ENCODE measurements around the gene TRIM49D1. TPM values are rescaled to one million over a fixed set of nuclear protein-coding genes. Genes with fewer than 3 reads are reported as not detected.
"Not testable (repeated sequence)": the region's sequence is repeated elsewhere in the genome, so short reads cannot be mapped to it uniquely, and the experiment has no call there.

TRIM49D1 gene
- polyA plus RNA-seq, 3 donors, result not detected

GRCh38 chr11:89865223-89865622 is 56.8 kb downstream of the TRIM49D1 start:
- H3K36me3 Mint-ChIP-seq; H3K27ac ChIP-seq (ENCODE audit: low read depth in 1 of 2, low read length in 2 of 2); H4K20me1 ChIP-seq (ENCODE audit: insufficient read depth, low read length); H3K9me3 ChIP-seq (replicated peaks in 1 of 2; ENCODE audit: control insufficient read depth in 1 of 2, insufficient read depth in 1 of 2, low read length in 2 of 2); H3K27me3 ChIP-seq (ENCODE audit: control insufficient read depth in 2 of 2, insufficient read depth in 2 of 2, low read length in 2 of 2); H3K9me3 Mint-ChIP-seq; H3K36me3 ChIP-seq (replicated peaks in 1 of 2; ENCODE audit: control insufficient read depth in 1 of 2, insufficient read depth in 2 of 2, low read length in 2 of 2); H3K27me3 Mint-ChIP-seq (ENCODE audit: low read depth in 3 of 3); H2AFZ ChIP-seq (ENCODE audit: insufficient read depth, low read depth, low read length, poor library complexity, severe bottlenecking); H3K4me3 Mint-ChIP-seq; H3K4me1 Mint-ChIP-seq; DNase-seq; H3K4me1 ChIP-seq (ENCODE audit: control insufficient read depth in 1 of 2, insufficient read depth in 2 of 2, low read length in 2 of 2); H3K79me2 ChIP-seq (ENCODE audit: insufficient read depth, low read length); intact Hi-C loops (cut with micrococcal nuclease); H3K9ac ChIP-seq (ENCODE audit: insufficient read depth, low read length, poor library complexity, severe bottlenecking); H3K4me3 ChIP-seq (replicated peaks in 1 of 3; ENCODE audit: low read depth in 2 of 3, low read length in 3 of 3); H3K4me2 ChIP-seq (replicated peaks; ENCODE audit: extremely low read depth, low read length, poor library complexity, severe bottlenecking); H3K27ac Mint-ChIP-seq: not testable (repeated sequence)
- WGBS (ENCODE audit: insufficient coverage), result no CpG with 5 or more reads among the region's 35 CpGs

GRCh38 chr11:89863906-89864704 is 57.9 kb downstream of the TRIM49D1 start:
- intact Hi-C loops (cut with micrococcal nuclease); H3K9me3 ChIP-seq (replicated peaks in 1 of 2; ENCODE audit: control insufficient read depth in 1 of 2, insufficient read depth in 1 of 2, low read length in 2 of 2); H3K27me3 ChIP-seq (ENCODE audit: control insufficient read depth in 2 of 2, insufficient read depth in 2 of 2, low read length in 2 of 2); H3K27me3 Mint-ChIP-seq (ENCODE audit: low read depth in 3 of 3); H3K9ac ChIP-seq (ENCODE audit: insufficient read depth, low read length, poor library complexity, severe bottlenecking); H3K27ac Mint-ChIP-seq; H3K9me3 Mint-ChIP-seq; H3K36me3 ChIP-seq (replicated peaks in 1 of 2; ENCODE audit: control insufficient read depth in 1 of 2, insufficient read depth in 2 of 2, low read length in 2 of 2); H3K27ac ChIP-seq (ENCODE audit: low read depth in 1 of 2, low read length in 2 of 2); H3K4me1 Mint-ChIP-seq; H4K20me1 ChIP-seq (ENCODE audit: insufficient read depth, low read length); H3K4me3 Mint-ChIP-seq; H2AFZ ChIP-seq (ENCODE audit: insufficient read depth, low read depth, low read length, poor library complexity, severe bottlenecking); H3K4me1 ChIP-seq (ENCODE audit: control insufficient read depth in 1 of 2, insufficient read depth in 2 of 2, low read length in 2 of 2); DNase-seq; H3K4me2 ChIP-seq (replicated peaks; ENCODE audit: extremely low read depth, low read length, poor library complexity, severe bottlenecking); H3K79me2 ChIP-seq (ENCODE audit: insufficient read depth, low read length); H3K4me3 ChIP-seq (replicated peaks in 1 of 3; ENCODE audit: low read depth in 2 of 3, low read length in 3 of 3); H3K36me3 Mint-ChIP-seq: not testable (repeated sequence)
- 5% methylated on average over 18 of the region's 66 CpGs for WGBS (ENCODE audit: insufficient coverage)

Small RNA genes lying within 50 kb of the gene (small RNA-seq; reads per million reads assigned to genes)
- not detected for gene AP004607.1 (ENCODE audit: insufficient read length, low read depth)

Other genes with a start within 250 kb of the TRIM49D1 start
- gene TRIM77, start 211.9 kb downstream of the TRIM49D1 start, polyA plus RNA-seq, result not detected
- not detected for gene TRIM49, start 113.7 kb downstream of the TRIM49D1 start, polyA plus RNA-seq
- gene TRIM64B, start 43.8 kb downstream of the TRIM49D1 start, polyA plus RNA-seq, result not detected
- gene TRIM49D2, start 1.8 kb upstream of the TRIM49D1 start, polyA plus RNA-seq, result not detected
- gene TRIM64, start 43.8 kb upstream of the TRIM49D1 start, polyA plus RNA-seq, result not detected
- not detected for gene TRIM49C, start 108.9 kb upstream of the TRIM49D1 start, polyA plus RNA-seq
- gene UBTFL1, start 163.7 kb upstream of the TRIM49D1 start, polyA plus RNA-seq, result not detected
- not detected for gene NAALAD2, start 212.4 kb upstream of the TRIM49D1 start, polyA plus RNA-seq

Measured in CD14-positive monocyte (primary cell).